Effector memory CD4-positive, alpha-beta T cell (primary cell): ENCODE data around the gene ARHGAP5.

Experiments used
- DNase-seq, 3 donors: peaks; one replicate each; pipeline ENCODE4 v3.0.0-alpha.2; 2020
- H3K27ac ChIP-seq: 2 replicates; pipeline ENCODE4 v1.7.0; 2013; ENCODE audit warnings: mild to moderate bottlenecking, low read length, moderate library complexity; ENCODE audit not compliant: insufficient read depth, poor library complexity, severe bottlenecking
- H3K27me3 ChIP-seq: replicated peaks from 2 replicates; pipeline ENCODE4 v1.7.0; 2013; ENCODE audit warnings: mild to moderate bottlenecking, low read length; ENCODE audit not compliant: insufficient read depth, control insufficient read depth, poor library complexity, severe bottlenecking
- H3K36me3 ChIP-seq: 2 replicates; pipeline ENCODE4 v1.7.0; 2013; ENCODE audit warnings: mild to moderate bottlenecking, low read length, moderate library complexity; ENCODE audit not compliant: control insufficient read depth, insufficient read depth
- H3K4me1 ChIP-seq: 2 replicates; pipeline ENCODE4 v1.7.0; 2013; ENCODE audit warnings: low read length, mild to moderate bottlenecking; ENCODE audit not compliant: control insufficient read depth, insufficient read depth, poor library complexity, severe bottlenecking
- H3K4me3 ChIP-seq: 2 replicates; pipeline ENCODE4 v1.7.0; 2013; ENCODE audit warnings: low read length, low read depth, mild to moderate bottlenecking; ENCODE audit not compliant: insufficient read depth, poor library complexity, severe bottlenecking
- H3K9me3 ChIP-seq: 2 replicates; pipeline ENCODE4 v1.7.0; 2013; ENCODE audit warnings: mild to moderate bottlenecking, low read length, moderate library complexity; ENCODE audit not compliant: control insufficient read depth

Gene ARHGAP5

GRCh38 chr14:32050878-32051277 is 26.2 kb upstream of the ARHGAP5 start:
- Histone ChIP-seq H3K27me3 (no peaks in the 10 kb centered on the region), H3K27ac (no peak overlapping the region), H3K9me3 (no peaks in the 10 kb centered on the region), H3K36me3 (no peaks in the 10 kb centered on the region), H3K4me1 (no peaks in the 10 kb centered on the region), H3K4me3 (no peak overlapping the region)
- no peak for DNase-seq

- no peaks in the 10 kb centered on the region for H3K27me3 ChIP-seq
- no peaks in the 10 kb centered on the region for H3K36me3 ChIP-seq
- H3K9me3 ChIP-seq, result no peaks in the 10 kb centered on the region
- DNase-seq, result no peak
- H3K4me3 ChIP-seq, result no peak overlapping the region
- no peaks in the 10 kb centered on the region for H3K4me1 ChIP-seq
- no peak overlapping the region for H3K27ac ChIP-seq
Measured at GRCh38 chr14:32054536-32054935, 22.6 kb upstream of the ARHGAP5 start.

- Histone ChIP-seq H3K9me3 (no peaks in the 10 kb centered on the region), H3K27ac (no peak overlapping the region), H3K36me3 (no peaks in the 10 kb centered on the region), H3K27me3 (no peaks in the 10 kb centered on the region), H3K4me3 (no peak overlapping the region), H3K4me1 (no peaks in the 10 kb centered on the region)
- no peak for DNase-seq
Measured at GRCh38 chr14:32055175-32055574, 21.9 kb upstream of the ARHGAP5 start.

GRCh38 chr14:32059702-32060101 is 17.4 kb upstream of the ARHGAP5 start:
- H3K27ac ChIP-seq, result no peak overlapping the region
- H3K27me3 ChIP-seq, result no peaks in the 10 kb centered on the region
- DNase-seq, result no peak
- no peaks in the 10 kb centered on the region for H3K9me3 ChIP-seq
- H3K36me3 ChIP-seq, result no peaks in the 10 kb centered on the region
- no peak overlapping the region for H3K4me3 ChIP-seq
- H3K4me1 ChIP-seq, result no peaks in the 10 kb centered on the region

- H3K9me3 ChIP-seq, result no peaks in the 10 kb centered on the region
- H3K27ac ChIP-seq, result no peak overlapping the region
- DNase-seq, result no peak
- H3K36me3 ChIP-seq, result no peaks in the 10 kb centered on the region
- H3K27me3 ChIP-seq, result no peaks in the 10 kb centered on the region
- H3K4me1 ChIP-seq, result no peaks in the 10 kb centered on the region
- no peak overlapping the region for H3K4me3 ChIP-seq
Measured at GRCh38 chr14:32064931-32065330, 12.2 kb upstream of the ARHGAP5 start.

GRCh38 chr14:32068708-32069107 is 8.4 kb upstream of the ARHGAP5 start:
- no peaks in the 10 kb centered on the region for H3K9me3 ChIP-seq
- no peak for DNase-seq
- H3K4me3 ChIP-seq, result no peak overlapping the region

GRCh38 chr14:32070282-32070681 is 6.8 kb upstream of the ARHGAP5 start:
- Histone ChIP-seq H3K9me3 (no peaks in the 10 kb centered on the region), H3K27me3 (no peaks in the 10 kb centered on the region), H3K4me3 (no peak overlapping the region), H3K36me3 (no peaks in the 10 kb centered on the region), H3K27ac (no peak overlapping the region), H3K4me1 (no peaks in the 10 kb centered on the region)
- no peak for DNase-seq

More at GRCh38 chr14:32068708-32069107, 8.4 kb upstream of the ARHGAP5 start:
- no peak overlapping the region for H3K27ac ChIP-seq
- no peaks in the 10 kb centered on the region for H3K27me3 ChIP-seq
- no peaks in the 10 kb centered on the region for H3K36me3 ChIP-seq
- H3K4me1 ChIP-seq, result no peaks in the 10 kb centered on the region

- Histone ChIP-seq H3K9me3 (no peaks in the 10 kb centered on the region), H3K27me3 (no peaks in the 10 kb centered on the region), H3K4me1 (no peaks in the 10 kb centered on the region), H3K36me3 (no peaks in the 10 kb centered on the region), H3K4me3 (no peak overlapping the region), H3K27ac (no peak overlapping the region)
- DNase-seq, result no peak
Measured at GRCh38 chr14:32072676-32073075, 4.4 kb upstream of the ARHGAP5 start.

- peak in 2 of 3 donors; percentile 1 to 40 for DNase-seq
- H3K9me3 ChIP-seq, result no peaks in the 10 kb centered on the region
- no peaks in the 10 kb centered on the region for H3K36me3 ChIP-seq
- no peaks in the 10 kb centered on the region for H3K4me1 ChIP-seq
- H3K4me3 ChIP-seq, result no peak overlapping the region
- H3K27me3 ChIP-seq, result no peaks in the 10 kb centered on the region
- no peak overlapping the region for H3K27ac ChIP-seq
Measured at GRCh38 chr14:32073537-32074189, 3.4 kb upstream of the ARHGAP5 start.

- H3K9me3 ChIP-seq, result no peaks in the 10 kb centered on the region
- H3K4me3 ChIP-seq, result no peak overlapping the region
- no peaks in the 10 kb centered on the region for H3K27me3 ChIP-seq
- H3K36me3 ChIP-seq, result no peaks in the 10 kb centered on the region
- H3K27ac ChIP-seq, result no peak overlapping the region
- no peak for DNase-seq
- H3K4me1 ChIP-seq, result peaks cover 7% of the 10 kb centered on the region
Measured at GRCh38 chr14:32074887-32075572, 2.1 kb upstream of the ARHGAP5 start.
